DMS153 treated with DMSO at 0.1 percent for 48 hours (cell line): Measurements from ENCODE around the gene SAMD13.
"Not testable (repeated sequence)": the region's sequence is repeated elsewhere in the genome, so short reads cannot be mapped to it uniquely, and the experiment has no call there.

Experiments
- DNase-seq: peaks from one replicate; lab custom pipeline; 2025; ENCODE audit not compliant: unreplicated experiment; lab: John Stamatoyannopoulos, UW

Gene SAMD13

DNA sequence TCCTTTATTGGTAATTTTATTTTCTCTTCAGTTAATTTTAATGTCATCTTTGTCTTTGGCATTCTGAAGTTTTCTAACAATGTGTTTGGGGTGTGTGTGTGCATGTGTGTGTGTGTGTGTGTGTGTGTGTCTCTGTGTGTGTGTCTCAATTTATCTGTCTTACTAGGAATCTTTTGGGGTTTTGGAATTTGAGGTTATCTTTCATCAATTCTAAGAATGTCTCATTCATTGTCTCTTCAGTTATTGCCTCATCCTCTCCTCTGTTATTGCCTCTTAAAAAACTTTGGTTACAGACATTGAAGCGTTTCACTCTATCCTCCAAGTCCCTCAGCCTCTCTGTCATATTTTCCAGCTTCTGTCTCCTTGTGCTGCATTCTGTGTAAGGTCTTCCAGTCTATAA, 18.1 kb upstream of the SAMD13 start:
- no peak for DNase-seq

DNA sequence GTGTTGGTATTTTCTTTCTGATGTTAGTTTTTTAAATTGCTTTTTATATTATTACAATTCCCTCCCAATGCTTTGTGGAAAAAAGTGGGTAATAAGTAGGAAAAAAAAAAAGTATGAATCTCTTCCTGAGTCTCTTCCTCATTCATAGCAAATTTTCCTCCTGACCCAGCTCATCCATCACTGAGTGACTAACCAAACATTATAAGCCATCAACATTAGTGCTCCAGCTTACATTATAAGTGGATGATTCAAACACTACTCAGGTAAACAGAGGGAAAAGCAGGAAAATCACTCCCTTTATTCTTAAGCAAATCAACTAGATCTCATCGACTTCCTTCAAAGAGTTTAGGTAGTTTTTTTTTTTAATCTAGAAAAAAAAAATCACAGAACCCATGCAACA, 15.4 kb upstream of the SAMD13 start:
- no peak for DNase-seq

DNA sequence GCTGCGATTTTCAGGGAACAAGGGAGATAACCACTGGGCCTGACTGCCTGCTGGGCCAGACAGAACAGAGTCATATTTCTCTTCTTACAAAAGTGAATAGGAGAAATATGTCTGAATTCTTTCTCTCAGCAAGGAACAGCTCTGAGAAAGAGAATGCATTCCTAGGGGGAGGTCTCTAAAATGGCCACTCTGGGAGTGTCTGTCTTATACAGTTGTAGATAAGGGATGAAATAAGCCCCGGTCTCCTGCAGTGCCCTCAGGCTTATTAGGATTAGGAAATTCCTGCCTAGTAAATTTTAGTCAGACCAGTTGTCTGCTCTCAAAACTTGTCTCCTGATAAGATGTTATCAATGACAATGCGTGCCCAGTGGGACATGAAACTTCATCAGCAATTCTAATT, 14.1 kb upstream of the SAMD13 start:
- DNase-seq, result not testable (repeated sequence)

DNA sequence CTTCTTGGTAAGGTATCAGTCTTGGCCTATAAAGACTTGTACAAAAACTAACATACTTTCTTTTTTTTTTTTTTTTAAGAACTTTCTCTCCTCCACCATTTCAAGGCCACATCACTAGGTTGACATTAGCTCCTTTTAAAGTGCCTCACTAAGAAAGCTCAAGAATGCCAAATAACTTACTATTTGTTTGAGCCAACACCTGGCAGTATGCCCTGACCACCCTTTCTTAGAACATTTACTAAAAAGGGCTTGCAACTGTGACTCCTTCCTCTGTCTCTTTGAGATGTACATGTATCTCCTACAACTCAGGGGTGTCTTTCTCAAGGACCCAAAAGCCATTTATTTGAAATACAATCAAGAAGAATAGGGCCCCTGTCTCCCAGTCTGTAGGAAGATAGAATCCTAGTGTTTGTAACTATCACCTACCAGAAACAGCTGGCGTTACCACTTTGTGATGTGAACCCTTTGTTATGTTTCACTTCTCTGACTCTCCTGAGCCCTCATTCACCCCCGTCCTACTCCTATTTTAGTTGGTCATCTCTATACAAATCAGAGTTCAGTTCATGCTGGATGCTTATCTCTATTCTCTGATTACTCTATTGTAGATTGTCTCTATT, 12.2 kb upstream of the SAMD13 start:
- DNase-seq, result no peak

DNA sequence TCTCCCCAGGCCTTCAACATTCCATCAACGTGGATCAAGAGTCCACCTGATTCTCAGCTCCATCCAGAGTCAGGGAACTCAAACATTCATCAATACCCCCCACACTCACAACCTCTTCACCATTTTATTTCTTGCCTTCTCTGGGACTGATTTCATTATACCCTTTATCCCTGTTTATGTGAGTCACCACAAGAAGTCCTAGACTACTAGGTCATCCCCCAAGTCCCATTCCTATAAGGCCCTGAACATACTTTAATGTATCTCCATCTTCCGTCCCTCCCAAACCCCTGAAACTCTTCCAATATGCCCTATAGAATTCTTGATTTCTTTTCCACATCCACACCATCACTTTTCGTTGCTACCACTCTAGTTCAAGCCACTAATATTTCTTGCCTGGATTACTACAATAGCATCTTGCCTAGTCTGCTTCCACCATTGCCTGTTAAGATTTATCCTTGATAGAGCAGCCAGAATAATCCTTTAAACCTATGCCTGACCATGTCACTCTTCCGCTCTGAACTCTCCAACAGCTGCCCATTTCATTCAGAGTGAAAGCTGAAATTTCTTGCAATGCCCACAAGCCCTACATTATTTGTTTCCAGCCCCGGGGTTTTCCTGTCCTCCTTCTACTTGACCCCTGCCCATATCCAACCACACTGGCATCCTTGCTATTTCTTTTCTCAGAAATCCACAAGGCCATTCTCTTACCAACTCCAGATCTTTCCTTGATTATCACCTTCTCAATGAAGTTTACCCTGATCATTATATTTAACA, 9.4 kb upstream of the SAMD13 start:
- no peak for DNase-seq

DNA sequence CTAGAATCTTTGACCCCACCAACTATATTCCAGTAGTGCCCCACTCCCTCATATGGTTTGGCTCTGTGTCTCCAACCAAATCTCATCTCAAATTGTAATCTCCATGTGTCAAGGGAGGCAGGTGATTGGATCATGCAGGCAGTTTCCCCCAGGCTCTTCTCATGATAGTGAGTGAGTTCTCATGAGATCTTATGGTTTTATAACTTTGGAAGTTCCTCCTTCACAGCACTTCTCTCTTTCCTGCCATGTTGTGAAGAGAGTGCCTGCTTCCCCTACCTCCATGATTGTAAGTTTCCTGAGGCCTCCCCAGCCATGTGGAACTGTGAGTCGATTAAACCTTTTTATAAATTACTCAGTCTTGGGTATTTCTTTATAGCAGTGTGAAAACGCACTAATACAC, 7.7 kb upstream of the SAMD13 start:
- no peak for DNase-seq

DNA sequence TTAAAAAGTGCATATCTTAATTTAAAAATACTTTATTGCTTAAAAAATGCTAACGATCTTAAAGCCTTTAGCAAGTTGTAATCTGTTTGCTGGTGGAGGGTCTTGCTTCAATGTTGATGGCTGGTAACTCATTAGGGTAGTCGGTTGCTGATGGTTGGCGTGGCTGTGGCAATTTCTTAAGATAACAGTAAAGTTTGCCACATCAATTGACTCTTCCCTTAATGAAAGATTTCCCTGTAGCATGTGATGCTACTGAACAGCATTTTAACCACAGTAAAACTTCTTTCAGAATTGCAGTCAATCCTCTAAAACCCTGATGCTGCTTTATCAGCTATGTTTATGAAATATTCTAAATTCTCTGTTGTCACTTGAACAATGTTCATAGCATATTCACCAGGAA, 6.8 kb upstream of the SAMD13 start:
- no peak for DNase-seq

DNA sequence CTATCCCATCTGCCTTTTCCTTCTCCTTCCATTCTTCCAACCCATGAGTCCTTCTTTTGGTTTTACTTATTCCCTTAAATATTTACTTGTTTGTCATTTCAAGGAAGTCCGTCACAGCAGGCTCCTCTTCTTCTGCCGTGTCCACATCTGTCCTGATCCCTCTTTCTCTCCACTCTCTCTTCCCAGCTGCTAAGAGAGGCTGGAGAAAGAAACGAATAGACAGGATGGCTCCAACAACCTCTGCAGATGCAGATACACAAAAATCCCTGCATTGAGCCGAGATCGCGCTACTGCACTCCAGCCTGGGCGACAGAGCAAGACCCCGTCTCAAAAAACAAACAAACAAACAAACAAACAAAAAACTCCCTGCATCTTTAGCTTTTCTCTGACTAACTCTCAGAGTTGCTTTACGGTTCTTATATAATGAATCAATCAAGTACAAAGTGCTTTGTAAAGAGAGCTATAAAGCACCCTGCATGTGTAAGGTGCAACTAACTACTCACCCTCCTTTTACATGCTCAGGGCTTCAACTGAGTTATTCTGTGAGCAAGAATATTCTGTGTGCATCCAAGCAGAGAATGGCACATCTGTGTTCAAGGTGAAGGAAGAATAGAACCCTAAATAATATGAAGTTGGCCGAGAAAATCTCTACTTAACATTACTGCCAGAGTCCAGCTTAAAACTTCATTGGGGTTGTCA, 3.8 kb upstream of the SAMD13 start:
- no peak for DNase-seq

DNA sequence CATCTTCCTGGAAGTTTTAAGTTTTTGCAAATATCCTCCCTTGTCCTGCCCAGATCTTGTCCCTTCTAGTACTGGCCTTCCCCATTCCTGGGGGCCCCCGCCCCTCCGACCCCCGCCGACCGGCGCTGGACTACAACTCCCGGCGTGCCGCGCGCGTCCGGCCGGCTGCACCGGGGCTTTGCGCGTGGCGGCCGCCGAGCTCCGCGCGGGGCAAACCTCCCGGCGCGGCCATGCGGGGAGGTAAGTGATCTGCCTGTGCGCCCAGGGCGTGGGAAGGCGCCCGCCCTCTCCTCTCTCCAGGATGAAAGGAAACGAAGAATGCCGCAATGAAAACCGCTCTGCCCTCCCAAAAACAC, 3.2 kb upstream of the SAMD13 start:
- DNase-seq, result peak; percentile 24

DNA sequence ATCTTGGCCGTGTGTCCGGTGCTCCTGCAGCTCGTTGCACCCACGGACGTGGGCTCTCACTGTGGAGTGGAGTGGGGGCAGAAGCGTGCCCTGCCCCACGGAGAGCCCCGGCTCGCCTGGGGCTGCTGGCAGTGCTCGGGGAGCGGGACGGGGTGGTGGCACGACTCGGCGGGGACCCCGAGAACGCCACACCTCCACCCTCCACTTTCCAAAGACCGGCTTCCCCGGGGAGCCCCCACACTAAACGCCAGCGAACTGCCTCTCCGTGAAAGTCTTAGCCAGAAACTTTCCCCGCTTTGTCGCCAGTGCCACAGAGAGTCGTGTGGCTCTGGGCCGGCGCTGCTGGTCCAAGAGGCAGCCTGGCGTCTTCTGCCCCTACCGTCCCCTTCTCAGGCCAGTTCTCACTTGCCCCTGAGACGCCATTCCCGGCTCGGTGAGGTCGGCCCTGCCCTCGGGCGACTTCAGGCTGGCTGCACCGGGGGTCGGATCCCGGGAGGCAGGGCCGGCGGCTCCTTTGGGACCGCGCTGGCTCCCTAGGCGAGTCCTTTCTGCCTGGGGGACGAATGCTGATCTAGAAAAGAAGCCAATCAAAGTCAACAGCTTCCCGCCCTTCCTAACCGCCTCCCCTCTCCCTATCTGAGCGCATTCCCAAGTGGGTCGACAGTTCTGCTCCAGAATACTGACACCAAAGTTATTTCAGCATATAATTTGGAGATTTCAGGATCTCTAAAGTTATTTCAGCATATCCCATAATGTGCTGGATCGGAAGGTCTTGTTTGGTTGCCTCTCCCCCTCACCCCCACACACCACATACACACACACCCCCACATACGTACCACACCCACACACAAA, 2.6 kb upstream of the SAMD13 start:
- DNase-seq, result peak; percentile 28

DNA sequence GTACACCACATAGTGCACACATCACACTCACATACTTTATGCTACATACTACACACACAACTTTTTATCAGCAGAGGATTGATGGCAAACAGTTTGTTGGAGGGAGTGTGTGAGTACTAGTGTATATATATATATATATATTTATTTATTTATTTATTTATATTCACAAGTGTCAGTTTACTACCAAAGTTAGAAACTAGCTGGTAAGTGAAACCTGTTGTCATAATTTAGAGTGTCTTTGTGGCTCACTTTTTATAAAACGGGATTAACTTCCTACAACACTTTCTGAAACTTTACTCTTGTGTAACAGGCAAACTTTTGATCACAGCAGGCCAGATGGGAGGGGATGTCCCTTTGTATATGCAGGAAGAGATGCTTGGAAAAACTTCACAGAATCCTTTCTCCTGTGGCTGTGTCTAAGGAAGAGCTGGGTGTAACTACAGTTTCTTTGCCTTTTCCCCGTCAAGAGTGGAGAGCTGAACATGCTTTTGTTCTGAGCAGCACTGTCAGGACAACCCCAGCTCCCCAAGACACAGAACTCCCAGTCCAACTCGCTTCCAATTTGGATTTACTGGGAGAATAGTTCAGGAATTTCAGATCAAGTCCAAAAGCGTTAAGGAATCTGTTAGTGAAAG, 1.9 kb upstream of the SAMD13 start:
- DNase-seq, result no peak

DNA sequence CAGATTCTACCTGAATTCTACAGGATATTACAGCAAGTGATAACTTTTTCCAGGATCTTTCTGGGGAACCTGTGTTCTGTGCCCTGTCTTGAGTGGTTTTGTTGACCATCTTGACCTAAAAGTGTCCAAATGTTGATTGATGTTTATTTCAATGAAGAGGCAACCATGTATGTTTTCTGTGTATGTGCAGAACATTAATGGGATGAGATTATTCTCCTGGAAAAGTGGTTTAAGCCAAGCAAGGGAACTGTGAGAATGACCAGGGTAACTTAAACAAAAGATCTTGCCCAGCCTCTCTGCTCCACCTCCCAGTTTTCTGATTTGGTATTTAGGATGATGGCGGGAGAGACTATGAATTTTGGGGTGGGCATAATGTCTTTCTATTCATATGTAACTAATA, 1.0 kb upstream of the SAMD13 start:
- no peak for DNase-seq

DNA sequence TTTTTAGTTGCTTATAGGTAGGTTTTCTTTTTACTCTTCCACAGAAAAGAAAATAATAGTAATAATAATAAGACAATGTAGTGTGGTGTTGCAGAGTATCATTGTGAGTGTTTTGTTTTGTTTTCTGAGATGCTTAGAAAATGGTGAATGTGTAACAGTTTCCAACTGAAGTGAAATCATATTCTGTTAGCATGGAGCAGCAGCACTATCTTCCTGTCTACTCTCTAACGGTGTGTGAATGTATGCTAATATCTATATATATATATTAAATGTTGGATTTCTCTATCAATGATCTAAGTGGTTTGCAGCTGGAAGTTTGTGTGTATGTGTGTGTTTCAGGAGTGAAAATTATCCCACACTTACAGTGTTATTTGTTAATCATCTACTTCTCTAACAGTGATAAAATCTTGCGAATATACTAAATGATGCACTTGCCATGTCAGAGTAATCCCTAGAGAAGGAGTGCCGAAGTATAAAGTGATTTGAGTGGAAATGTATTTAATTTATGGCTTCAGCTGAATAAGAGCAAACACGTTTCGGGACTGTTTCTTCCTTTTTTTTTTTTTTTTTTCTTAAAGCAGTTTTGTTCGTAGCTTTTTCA, 377 bp downstream of the SAMD13 start:
- peak; percentile 41 for DNase-seq

DNA sequence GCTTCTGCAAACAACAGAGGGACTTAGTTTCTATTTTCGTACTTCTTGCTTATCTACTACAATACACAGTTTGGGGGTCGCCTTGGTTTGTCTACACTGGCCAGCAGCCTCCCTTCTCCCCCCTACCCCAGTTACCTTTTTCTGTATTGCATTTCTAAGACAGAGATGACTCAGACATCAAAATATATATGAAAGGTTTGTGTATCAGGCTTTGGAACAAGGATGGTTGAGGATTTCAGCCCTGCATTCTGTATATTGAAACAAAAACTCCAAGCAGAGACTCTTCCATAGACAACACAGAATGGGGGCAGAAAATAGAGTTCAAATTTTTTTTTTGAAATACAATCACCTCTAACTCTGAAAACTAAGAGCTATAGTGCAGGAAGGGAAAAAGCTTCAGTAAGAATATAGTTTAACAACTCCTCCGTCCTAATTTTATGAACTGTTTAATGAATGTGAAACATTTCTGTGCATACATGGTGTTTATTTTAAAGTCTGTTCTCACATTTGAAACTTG, 1.9 kb downstream of the SAMD13 start:
- DNase-seq, result peak; percentile 75

DNA sequence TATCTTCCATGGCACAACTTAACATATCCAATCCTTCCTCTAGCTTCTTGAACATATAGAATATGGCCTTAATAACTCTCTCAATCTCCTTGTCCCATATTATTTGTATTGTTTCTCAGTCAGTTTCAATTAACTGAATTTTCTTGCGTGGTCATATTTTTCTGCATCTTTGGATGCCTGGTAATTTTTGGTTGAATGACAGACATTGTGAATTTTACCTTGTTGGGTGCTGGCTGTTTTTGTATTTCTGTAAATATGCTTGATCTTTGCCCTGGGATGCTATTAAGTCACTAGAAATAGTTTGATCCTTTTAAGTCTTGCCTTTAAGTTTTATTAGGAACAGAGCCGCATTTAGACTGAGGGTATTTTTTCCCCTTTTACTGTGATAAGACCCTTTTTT, 5.9 kb downstream of the SAMD13 start:
- no peak for DNase-seq

DNA sequence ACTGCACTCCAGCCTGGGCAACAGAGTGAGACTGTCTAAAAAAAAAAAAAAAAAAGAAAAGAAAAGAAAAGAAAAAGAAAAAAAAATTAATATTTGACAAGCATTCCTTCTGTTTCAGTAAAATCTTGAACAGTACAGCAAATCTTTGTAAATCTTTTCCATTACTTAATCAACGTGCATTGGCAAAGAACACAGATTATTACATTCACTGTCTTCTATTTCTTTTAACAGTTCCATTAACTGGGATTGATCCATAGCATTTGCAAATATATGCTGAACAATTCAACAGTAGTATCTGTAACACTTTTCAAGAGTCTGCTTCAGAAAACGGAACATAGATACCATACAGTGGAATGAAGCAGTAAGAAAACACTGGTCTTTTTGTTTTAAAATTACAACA, 9.8 kb downstream of the SAMD13 start:
- no peak for DNase-seq

DNA sequence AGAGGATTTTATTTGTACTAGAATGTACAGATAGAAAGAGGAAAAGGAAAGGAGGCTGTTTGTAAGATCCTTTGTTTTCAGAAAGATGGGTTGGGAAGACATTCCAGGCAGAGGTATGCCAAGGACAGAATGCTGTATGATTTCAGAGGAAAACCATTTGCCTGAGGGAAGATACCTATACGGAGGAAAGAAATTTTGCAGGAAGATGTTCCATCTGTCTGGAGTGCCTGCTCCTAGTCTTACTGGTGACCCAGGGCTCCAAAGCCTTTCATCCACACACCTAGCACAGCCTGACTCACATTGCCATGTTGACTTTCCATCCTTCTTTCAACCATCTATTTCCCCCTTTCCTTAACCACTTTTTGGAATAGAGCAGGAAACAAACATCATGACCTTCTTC, 18.2 kb downstream of the SAMD13 start:
- DNase-seq, result no peak

DNA sequence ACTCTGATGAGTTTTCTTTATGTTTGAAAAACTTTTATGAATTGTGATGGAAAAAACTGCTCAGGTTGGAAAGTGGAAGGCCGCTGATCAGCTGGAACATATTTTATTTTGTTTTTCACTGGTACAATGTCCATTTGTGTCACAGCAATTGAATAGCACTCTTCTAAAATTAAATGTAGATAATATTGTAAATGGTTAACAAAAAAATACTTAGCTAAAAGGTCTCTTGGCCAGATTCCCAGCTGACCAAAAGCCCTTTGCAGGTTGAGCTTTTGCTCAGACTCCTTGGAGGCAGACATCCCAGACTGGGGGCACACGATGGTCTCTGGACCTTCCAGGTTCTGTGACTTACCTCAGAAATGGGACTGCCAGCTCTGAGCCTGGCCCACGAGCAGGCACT, 26.3 kb downstream of the SAMD13 start:
- DNase-seq, result no peak

DNA sequence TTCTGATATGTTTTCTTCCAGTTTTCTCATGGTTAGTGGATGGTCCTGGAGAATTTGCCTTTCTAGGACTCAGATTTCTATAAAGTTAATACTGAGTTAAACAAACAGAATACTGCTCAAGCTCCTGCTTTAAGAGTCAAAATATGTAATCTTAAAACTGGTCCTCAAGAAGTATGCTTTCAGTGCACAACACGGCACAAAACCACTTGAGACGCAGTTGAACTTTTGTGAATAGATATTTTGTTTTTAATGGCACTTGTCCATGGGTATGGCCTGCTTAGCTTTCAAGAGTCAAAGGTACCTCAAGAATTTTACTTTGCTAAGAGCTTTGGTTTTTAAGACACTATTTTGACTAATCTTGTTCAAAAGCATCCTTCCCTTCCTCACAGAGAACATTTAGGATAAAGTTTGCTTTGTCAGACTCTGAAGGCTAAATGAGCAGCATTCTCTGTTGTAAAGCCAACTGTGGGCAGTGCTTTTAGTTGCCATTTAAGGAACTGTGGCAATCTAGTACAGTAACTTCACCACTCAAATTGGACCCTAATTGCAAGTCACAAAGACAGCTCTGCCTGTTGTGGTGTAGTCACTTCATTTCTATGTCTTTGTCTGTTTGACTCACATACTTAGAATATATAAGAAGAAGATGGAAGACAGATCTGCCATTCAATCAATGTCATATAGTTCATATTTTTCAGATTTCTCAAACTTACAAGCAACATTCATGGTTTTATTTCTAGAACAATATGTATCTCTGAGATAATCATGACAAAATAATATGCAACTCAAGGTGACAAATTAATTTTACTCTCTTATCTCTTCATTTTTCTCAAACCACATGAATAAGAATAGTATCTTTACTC, 28.8 kb downstream of the SAMD13 start:
- DNase-seq, result no peak
